Breast epithelium (tissue), 4 donors: Measurements from ENCODE around the gene COPS3. TPM values are rescaled to one million over a fixed set of nuclear protein-coding genes. Genes with fewer than 3 reads are reported as not detected.
"Not testable (repeated sequence)": the region's sequence is repeated elsewhere in the genome, so short reads cannot be mapped to it uniquely, and the experiment has no call there.

Experiments used
- DNase-seq, 2 donors: peaks; one replicate each; pipeline ENCODE4 v3.0.0-alpha.2; 2019; ENCODE audit warnings: low spot score in 2 of 2
- H3K27ac ChIP-seq, 2 donors: fragments of 200-600 bp; sonication (generic) in 1 of 2; one replicate each; pipeline ENCODE4 v1.5.1; 2016 to 2019; ENCODE audit warnings: mild to moderate bottlenecking in 1 of 2
- H3K27me3 ChIP-seq, 2 donors: fragments of 200-600 bp; sonication (generic) in 1 of 2; one replicate each; pipeline versions ENCODE4 v1.5.1 to v1.6.0; 2017 to 2019; ENCODE audit warnings: control low read depth in 1 of 2, mild to moderate bottlenecking in 1 of 2
- H3K36me3 ChIP-seq: fragments of 200-600 bp; one replicate; pipeline ENCODE4 v1.5.1; 2019
- H3K4me1 ChIP-seq, 2 donors: fragments of 200-600 bp; sonication (generic); one replicate each; pipeline ENCODE4 v1.5.1; 2016 to 2019; ENCODE audit warnings: control low read depth in 1 of 2
- H3K4me3 ChIP-seq, 3 donors: fragments of 200-600 bp; sonication (generic); 1 replicate in 2 of 3; 2 replicates in 1 of 3; pipeline ENCODE4 v1.5.1; 2016 to 2019; ENCODE audit warnings: mild to moderate bottlenecking in 3 of 3, moderate library complexity in 2 of 3
- H3K9me3 ChIP-seq, 2 donors: fragments of 200-600 bp; sonication (generic) in 1 of 2; one replicate each; pipeline ENCODE4 v1.5.1; 2016 to 2019; ENCODE audit warnings: control low read depth in 1 of 2
- POLR2A ChIP-seq: fragments of 450-650 bp; IDR thresholded peaks from one replicate; pipeline ENCODE4 v1.6.1; 2016; ENCODE audit warnings: antibody characterized with exemption, mild to moderate bottlenecking, moderate library complexity
- POLR2AphosphoS5 ChIP-seq, 3 donors: sonication (generic); formaldehyde crosslinking; IDR thresholded peaks; one replicate each; pipeline ENCODE4 v1.6.1; 2017; ENCODE audit warnings: antibody characterized with exemption in 3 of 3
- intact Hi-C: fragments of 100-400 bp; cut with DNase I; formaldehyde crosslinking; loops from one replicate; pipeline ENCODE4 v1.15.1; 2023; ENCODE audit warnings: low total_unique reads
- total RNA-seq, 3 donors: library from RNA; depleted of rRNA; stranded (reverse); fragments of >200 nt; gene quantifications; one replicate each; pipeline ENCODE4 v1.1.0, GENCODE V29; 2016
- TF ChIP-seq, protein P1 (sequence below), 3 donors: fragments of 450-650 bp; IDR thresholded peaks; one replicate each; pipeline ENCODE4 v1.5.1; 2016 to 2017; ENCODE audit warnings: antibody characterized with exemption in 3 of 3, mild to moderate bottlenecking in 3 of 3, moderate library complexity in 3 of 3

COPS3 gene
- total RNA-seq, 3 donors from 2014 or later: 59.6 to 61.3 (median 60.6) TPM

DNA sequence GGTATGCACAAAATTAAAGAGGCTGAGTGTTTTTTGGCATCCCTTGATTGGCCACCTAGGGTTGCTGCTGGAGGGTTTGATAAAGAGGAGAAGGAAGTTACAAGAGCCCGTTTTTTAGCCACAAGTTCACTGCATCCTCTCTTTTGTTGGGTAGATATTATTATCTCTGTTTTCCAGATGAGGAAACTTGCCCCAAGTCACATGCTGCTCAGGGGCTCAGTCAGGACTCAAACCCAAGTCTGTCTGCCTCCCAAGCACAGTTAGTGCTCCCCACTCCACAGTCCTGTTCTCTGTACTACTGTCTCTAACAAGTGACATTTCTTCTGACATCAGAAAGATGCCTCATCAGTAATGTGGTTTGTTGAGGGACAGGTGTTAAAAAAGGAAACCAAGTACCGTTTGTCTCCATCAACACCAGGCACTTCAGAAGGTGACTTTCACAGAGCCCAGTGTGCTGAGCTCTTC lies 23.5 kb upstream of the COPS3 start:
- no peaks in the 10 kb centered on the region for H3K36me3 ChIP-seq
- H3K9me3 ChIP-seq: no peaks in the 10 kb centered on the region
- intact Hi-C loops: no loop called here
- no peaks in the 10 kb centered on the region for H3K27me3 ChIP-seq
- no peak overlapping the region for H3K27ac ChIP-seq
- TF ChIP-seq POLR2AphosphoS5 (IDR thresholded peaks at IDR 0.05): no peak
- TF ChIP-seq, protein P1, sequence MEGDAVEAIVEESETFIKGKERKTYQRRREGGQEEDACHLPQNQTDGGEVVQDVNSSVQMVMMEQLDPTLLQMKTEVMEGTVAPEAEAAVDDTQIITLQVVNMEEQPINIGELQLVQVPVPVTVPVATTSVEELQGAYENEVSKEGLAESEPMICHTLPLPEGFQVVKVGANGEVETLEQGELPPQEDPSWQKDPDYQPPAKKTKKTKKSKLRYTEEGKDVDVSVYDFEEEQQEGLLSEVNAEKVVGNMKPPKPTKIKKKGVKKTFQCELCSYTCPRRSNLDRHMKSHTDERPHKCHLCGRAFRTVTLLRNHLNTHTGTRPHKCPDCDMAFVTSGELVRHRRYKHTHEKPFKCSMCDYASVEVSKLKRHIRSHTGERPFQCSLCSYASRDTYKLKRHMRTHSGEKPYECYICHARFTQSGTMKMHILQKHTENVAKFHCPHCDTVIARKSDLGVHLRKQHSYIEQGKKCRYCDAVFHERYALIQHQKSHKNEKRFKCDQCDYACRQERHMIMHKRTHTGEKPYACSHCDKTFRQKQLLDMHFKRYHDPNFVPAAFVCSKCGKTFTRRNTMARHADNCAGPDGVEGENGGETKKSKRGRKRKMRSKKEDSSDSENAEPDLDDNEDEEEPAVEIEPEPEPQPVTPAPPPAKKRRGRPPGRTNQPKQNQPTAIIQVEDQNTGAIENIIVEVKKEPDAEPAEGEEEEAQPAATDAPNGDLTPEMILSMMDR (IDR thresholded peaks at IDR 0.05): no peak
- no peak for TF ChIP-seq POLR2A
- DNase-seq: no peak
- H3K4me1 ChIP-seq: no peaks in the 10 kb centered on the region
- H3K4me3 ChIP-seq: no peak overlapping the region

DNA sequence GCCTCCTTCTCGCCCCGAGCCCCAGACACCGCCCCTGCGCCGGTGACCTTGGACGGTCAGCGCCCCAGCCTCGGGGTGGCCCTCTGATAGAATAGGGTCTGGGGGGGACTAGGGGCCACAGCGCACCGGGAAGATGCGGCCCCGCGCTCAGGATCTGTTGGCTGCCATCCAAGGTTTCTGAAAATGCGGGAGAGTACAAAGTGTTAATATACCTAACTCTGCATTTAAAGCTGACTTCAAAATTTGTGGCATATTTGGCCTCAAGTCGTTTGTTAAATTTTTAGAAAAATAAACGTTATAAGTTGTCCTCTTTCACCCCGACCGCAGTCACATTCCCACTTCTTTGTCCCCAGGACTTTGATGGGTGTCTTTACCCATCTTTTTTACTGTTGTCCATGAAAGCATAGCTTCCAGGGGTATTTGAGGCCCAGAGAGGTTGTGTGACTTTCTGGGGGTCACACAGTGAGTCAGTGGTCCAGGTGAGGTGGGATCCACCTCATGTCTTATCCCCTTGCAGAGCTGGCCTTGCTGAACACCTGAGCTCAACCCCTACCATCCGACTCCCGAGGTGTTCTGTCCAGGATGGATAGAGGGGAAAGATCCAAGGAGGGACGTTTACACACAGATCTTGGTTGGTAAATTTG lies 22.9 kb upstream of the COPS3 start:
- Histone ChIP-seq H3K9me3 (no peaks in the 10 kb centered on the region), H3K4me3 (peak overlapping the region; percentile 46 to 77 (median 63)), H3K27me3 (no peaks in the 10 kb centered on the region), H3K27ac (peak overlapping the region; percentile 42 to 62), H3K4me1 (no peaks in the 10 kb centered on the region), H3K36me3 (no peaks in the 10 kb centered on the region)
- intact Hi-C loops: no loop called here
- DNase-seq: no peak
- TF ChIP-seq, protein P1 (IDR thresholded peaks at IDR 0.05): no peak
- TF ChIP-seq POLR2AphosphoS5 (IDR thresholded peaks at IDR 0.05): no peak
- TF ChIP-seq POLR2A: no peak

DNA sequence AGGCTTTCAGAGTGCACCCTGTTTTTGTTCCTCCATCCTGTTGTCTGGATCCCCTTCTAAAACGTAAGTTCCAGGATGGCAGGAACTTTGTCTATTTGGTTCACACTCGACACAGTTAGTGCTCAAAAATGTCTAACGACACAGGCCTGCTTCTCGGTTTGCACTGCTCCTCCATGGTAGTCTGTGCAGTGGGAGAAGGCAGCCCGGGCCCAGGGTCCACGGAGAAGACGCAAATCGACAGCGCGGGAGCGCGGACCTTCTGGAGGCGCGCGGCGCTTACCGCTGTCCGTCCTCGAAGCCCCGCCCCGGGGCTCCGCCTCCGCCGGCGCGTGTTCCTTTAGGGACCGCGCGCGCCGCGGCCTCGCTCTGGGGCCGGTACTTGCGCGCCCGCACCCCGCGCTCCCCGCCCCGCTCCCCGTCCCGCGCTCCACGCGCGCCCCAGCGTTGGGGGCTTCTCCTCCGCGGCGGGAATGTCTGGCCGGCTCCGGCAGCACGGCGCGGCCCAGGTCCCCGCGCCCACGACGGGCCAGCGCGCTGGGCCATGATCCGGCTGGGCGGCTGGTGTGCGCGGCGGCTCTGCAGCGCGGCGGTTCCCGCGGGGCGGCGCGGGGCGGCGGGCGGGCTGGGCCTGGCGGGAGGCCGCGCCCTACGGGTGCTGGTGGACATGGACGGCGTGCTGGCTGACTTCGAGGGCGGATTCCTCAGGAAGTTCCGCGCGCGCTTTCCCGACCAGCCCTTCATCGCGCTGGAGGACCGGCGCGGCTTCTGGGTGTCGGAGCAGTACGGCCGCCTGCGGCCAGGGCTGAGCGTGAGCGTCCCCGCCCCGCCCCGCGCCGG lies 22.2 kb upstream of the COPS3 start, which contains the start of gene NT5M:
NT5M (plus strand) TSS at position 364 of the 837 bp plus-strand sequence; CDS start at position 542, 178 bp downstream.
- Histone ChIP-seq H3K27me3 (no peaks in the 10 kb centered on the region), H3K36me3 (no peaks in the 10 kb centered on the region), H3K27ac (peak within 1 kb of the TSS; percentile 42 to 62), H3K9me3 (no peaks in the 10 kb centered on the region), H3K4me1 (no peaks in the 10 kb centered on the region), H3K4me3 (peak within 1 kb of the TSS; percentile 46 to 77 (median 63))
- DNase-seq: peak in 1 of 2 donors; percentile 32
- no peak for TF ChIP-seq POLR2AphosphoS5 (IDR thresholded peaks at IDR 0.05)
- no peak for TF ChIP-seq POLR2A
- TF ChIP-seq, protein P1 (IDR thresholded peaks at IDR 0.05): no peak
- intact Hi-C loops: no loop called here

DNA sequence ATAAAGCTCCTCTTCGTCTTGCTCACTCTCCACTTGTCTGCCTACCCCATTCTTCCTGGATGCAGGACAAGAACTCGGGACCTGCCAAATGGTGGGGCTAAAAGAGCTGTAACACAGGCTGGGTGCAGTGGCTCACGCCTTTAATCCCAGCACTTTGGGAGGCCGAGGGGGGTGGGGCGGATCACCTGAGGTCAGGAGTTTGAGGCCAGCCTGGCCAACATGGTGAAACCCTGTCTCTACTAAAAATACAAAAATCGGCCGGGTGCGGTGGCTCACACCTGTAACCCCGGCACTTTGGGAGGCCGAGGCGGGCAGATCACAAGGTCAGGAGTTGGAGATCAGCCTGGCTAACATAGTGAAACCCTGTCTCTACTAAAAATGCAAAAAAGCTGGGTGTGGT lies 20.6 kb upstream of the COPS3 start:
- DNase-seq, H3K36me3 ChIP-seq, intact Hi-C loops: not testable (repeated sequence)

DNA sequence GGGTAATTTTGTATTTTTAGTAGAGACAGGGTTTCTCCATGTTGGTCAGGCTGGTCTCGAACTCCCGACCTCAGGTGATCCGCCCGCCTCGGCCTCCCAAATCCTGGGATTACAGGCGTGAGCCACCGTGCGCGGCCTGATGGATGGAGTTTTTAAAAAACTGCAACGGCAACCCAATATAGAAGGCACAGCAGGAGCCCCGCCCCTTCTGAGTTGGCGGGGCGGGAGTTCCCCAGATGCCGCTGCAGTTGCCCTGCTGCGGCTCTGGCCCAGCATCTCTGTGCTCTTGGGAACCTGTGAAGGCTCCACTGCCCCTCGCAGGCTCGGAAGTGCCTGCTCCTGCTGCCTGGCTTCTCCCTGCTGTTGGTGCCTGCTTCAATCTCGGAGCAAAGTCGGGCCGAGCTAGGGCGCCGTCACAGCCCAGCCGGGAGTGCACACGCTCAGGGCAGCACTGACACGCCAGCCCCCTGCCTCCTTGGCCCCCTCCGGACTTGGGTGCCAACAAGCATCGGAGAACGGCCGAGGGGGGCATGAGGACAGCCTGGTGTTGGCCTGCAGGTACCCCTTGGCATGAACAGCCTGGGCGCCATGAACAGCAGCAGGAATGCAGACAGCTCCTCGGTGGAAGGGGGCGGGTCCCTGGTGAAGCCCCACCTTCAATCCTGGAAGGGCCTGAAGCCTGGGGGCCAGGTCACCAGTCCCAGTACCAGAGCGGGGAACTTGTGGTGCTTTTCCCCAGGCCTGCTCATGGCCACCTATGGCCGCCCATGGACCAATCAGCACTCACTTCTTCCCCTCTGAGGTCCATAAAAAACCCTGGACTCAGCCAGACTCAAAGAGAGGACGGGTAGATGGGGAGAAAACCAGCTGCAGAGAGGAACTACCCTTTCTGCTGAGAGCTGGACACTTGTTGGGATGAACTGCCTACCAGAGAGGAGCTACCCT lies 19.9 kb upstream of the COPS3 start:
- intact Hi-C loops: no loop called here
- no peaks in the 10 kb centered on the region for H3K36me3 ChIP-seq
- H3K27ac ChIP-seq: peak overlapping the region in 1 of 2 donors; percentile 45
- TF ChIP-seq POLR2A: no peak
- TF ChIP-seq POLR2AphosphoS5 (IDR thresholded peaks at IDR 0.05): peak in 1 of 3 donors; percentile 7
- no peaks in the 10 kb centered on the region for H3K4me1 ChIP-seq
- no peaks in the 10 kb centered on the region for H3K9me3 ChIP-seq
- H3K27me3 ChIP-seq: no peaks in the 10 kb centered on the region
- peak overlapping the region; percentile 28 to 57 (median 48) for H3K4me3 ChIP-seq
- DNase-seq: no peak

More for the DNA sequence above, 20.6 kb upstream of the COPS3 start:
- H3K27me3 ChIP-seq, H3K9me3 ChIP-seq, H3K4me3 ChIP-seq, H3K4me1 ChIP-seq: not testable (repeated sequence)
- peak overlapping the region in 1 of 2 donors; percentile 45 for H3K27ac ChIP-seq
